HepG2 (cell line): ENCODE measurements around the gene CCDC9B. TPM values are rescaled to one million over a fixed set of nuclear protein-coding genes. Genes with fewer than 3 reads are reported as not detected.
A peak's percentile ranks its signal among the peaks of the same experiment; 100 is the strongest.

Source experiments
- ATAC-seq: fragments of 200-7000 bp; cut with Tn5 transposase; 3 replicates; pipeline ENCODE4 v1.9.1; 2020; ENCODE audit warnings: mild to moderate bottlenecking, moderate library complexity
- BruUV-seq: library from RNA; stranded (reverse); fragments of 400-500 nt; replicated peaks from 2 replicates; lab custom pipeline; 2021; lab: Mats Ljungman, UMichigan
- CTCF ChIA-PET: fragments of 300-600 bp; formaldehyde crosslinking; extraction: SDS; loops from one replicate; lab custom pipeline; 2021; ENCODE audit warnings: low total read pairs, inconsistent platforms, low intra/inter-chr PET ratio; lab: Yijun Ruan, JAX
- POLR2A ChIA-PET: fragments of 350-600 bp; sonication (Branson Sonifier 250); formaldehyde crosslinking; loops from one replicate; lab custom pipeline; 2020; ENCODE audit warnings: antibody characterized with exemption, inconsistent platforms; lab: Yijun Ruan, JAX
- DNase-seq: peaks from one replicate; pipeline ENCODE4 v3.0.0-alpha.2; 2015; ENCODE audit warnings: low spot score
- FAIRE-seq: peaks from 3 replicates; lab custom pipeline; 2011; peaks lifted over from hg19 to GRCh38; lab: Jason Lieb, UNC
- H2AFZ ChIP-seq: one replicate; pipeline ENCODE4 v1.6.1; 2011; ENCODE audit warnings: low read length, inconsistent platforms
- H3K27ac ChIP-seq: fragments of 300-600 bp; 3 replicates; pipeline ENCODE4 v1.8.0; 2011; ENCODE audit warnings: mixed run types, mild to moderate bottlenecking, mixed read lengths, low read length, inconsistent platforms; ENCODE audit not compliant: insufficient read depth; ENCODE audit errors: extremely low read length
- H3K27me3 ChIP-seq, 2 experiments: fragments of 200-600 bp in 1 of 2; 2 replicates in 1 of 2; 3 replicates in 1 of 2; pipeline versions ENCODE4 v1.6.0 to v1.8.0; 2011; ENCODE audit warnings: low read length in 2 of 2, mild to moderate bottlenecking in 2 of 2, moderate library complexity in 2 of 2, inconsistent platforms in 1 of 2; ENCODE audit not compliant: insufficient read depth in 2 of 2, control insufficient read depth in 1 of 2
- H3K36me3 ChIP-seq, 2 experiments: fragments of 200-600 bp in 1 of 2; replicated peaks in 1 of 2; 2 replicates in 1 of 2; 3 replicates in 1 of 2; pipeline versions ENCODE4 v1.5.1 to v1.8.0; 2011; ENCODE audit warnings: low read length in 2 of 2, inconsistent platforms in 1 of 2; ENCODE audit not compliant: insufficient read depth in 2 of 2, control insufficient read depth in 1 of 2
- H3K4me1 ChIP-seq: 2 replicates; pipeline ENCODE4 v1.5.1; 2012; ENCODE audit warnings: low read length, inconsistent platforms; ENCODE audit not compliant: insufficient read depth
- H3K4me2 ChIP-seq: 2 replicates; pipeline ENCODE4 v1.6.0; 2011; ENCODE audit warnings: low read depth, low read length, inconsistent platforms
- H3K4me3 ChIP-seq, 3 experiments: fragments of 200-600 bp in 1 of 3; sonication (generic), shearing (Covaris generic) in 1 of 3; replicated peaks in 1 of 3; 2 replicates each; pipeline ENCODE4 v1.5.1; 2011 to 2016; ENCODE audit warnings: low read length in 3 of 3, inconsistent platforms in 2 of 3, low read depth in 2 of 3, mild to moderate bottlenecking in 2 of 3, control low read depth in 1 of 3, mixed read lengths in 1 of 3; ENCODE audit not compliant: insufficient read depth in 1 of 3
- H3K79me2 ChIP-seq: one replicate; pipeline ENCODE4 v1.6.1; 2011; ENCODE audit warnings: low read length, inconsistent platforms; ENCODE audit not compliant: insufficient read depth
- H3K9ac ChIP-seq: 2 replicates; pipeline ENCODE4 v1.6.0; 2011; ENCODE audit warnings: mild to moderate bottlenecking, low read depth, low read length, inconsistent platforms; ENCODE audit not compliant: insufficient read depth
- H3K9me3 ChIP-seq: 2 replicates; pipeline ENCODE4 v1.5.1; 2012; ENCODE audit warnings: mild to moderate bottlenecking, low read length
- H4K20me1 ChIP-seq: 2 replicates; pipeline ENCODE4 v1.6.0; 2011; ENCODE audit warnings: inconsistent platforms, mild to moderate bottlenecking, low read length, moderate library complexity; ENCODE audit not compliant: insufficient read depth
- ZIK1 ChIP-seq: sonication (generic); formaldehyde crosslinking; IDR thresholded peaks from 2 replicates; pipeline ENCODE4 v1.5.0; 2020; ENCODE audit warnings: mild to moderate bottlenecking, low read depth, missing genetic modification reagents, borderline replicate concordance
- WGBS: methylation state at CpG from one replicate; pipeline ENCODE4 v1.1.6; 2017; ENCODE audit warnings: low lambda C conversion rate; 5-methylcytosine and 5-hydroxymethylcytosine counted together
- in situ Hi-C: cut with HindIII; loops from 2 replicates; pipeline ENCODE4 v1.10.0; 2017; ENCODE audit warnings: low pct_unique_long_range_greater_than_20kb; ENCODE audit not compliant: extremely low pct_ligation_motif_present
- intact Hi-C: fragments of 100-400 bp; cut with micrococcal nuclease; formaldehyde crosslinking; loops from one replicate; pipeline ENCODE4 v1.10.0; 2022; ENCODE audit not compliant: unreplicated experiment
- polyA plus RNA-seq, 8 experiments: library from polyadenylated mRNA; depleted of rRNA in 3 of 8; stranded (reverse) in 7 of 8; unstranded in 1 of 8; fragments of >200 nt; fragmentation: Illumina TruSeq in 4 of 8; extraction: Trizol in 4 of 8; gene quantifications; 2 replicates each; pipeline versions ENCODE4 v1.2.1 to v1.2.3, GENCODE V29; 2011 to 2016; ENCODE audit warnings: low read depth in 4 of 8, missing spikeins in 1 of 8, mixed read lengths in 1 of 8; ENCODE audit not compliant: insufficient read depth in 1 of 8
- total RNA-seq, 5 experiments: library from RNA; depleted of rRNA; stranded (reverse); fragments of >200 nt; fragmentation: Illumina TruSeq; extraction: Trizol; gene quantifications; 2 replicates each; pipeline ENCODE4 v1.2.3, GENCODE V29; 2016; ENCODE audit warnings: low read depth in 1 of 5
- TF ChIP-seq, protein P1 (sequence below): sonication (generic); formaldehyde crosslinking; IDR thresholded peaks from 2 replicates; pipeline ENCODE4 v1.5.1; 2020; ENCODE audit warnings: mild to moderate bottlenecking, missing genetic modification reagents, moderate library complexity

The CCDC9B gene
- total and polyA plus RNA-seq, 2 of the 13 experiments (the other 11 are each of a cell fraction or from before 2014, with no cell fraction given), result 0.98 to 1.6 TPM

DNA sequence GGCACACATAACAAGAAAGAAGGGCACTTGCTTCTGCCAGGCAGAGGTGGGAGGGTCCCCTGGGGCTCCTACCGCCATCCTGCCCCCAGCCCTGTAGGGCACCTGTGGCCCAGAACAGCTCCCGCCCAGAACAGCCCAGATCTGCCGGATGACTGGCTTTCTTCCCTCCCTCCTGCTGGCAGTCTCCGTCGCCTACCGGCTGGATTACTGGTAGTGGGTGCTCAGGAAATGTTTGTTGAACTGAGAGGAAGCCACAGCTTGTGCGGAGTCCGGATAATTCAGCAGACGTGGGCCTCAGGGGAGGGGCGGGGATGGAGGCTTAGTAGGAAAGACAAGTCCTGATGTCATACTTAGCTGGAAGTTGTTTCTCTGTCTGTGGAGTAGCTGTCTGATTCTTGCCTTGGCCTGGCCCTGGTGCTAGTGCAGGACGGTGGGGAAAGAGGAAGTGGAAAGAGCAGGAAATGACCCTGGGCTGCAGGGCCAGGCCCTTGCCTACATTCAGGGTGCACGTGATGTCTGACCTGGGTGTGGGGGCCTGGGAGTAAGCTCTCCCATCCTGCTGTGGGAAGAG is 6.7 kb downstream of the CCDC9B start:
- BruUV-seq, result no TSS peak
- Histone ChIP-seq H4K20me1 (peaks cover 4% of the 10 kb centered on the region; the same call in 1 of the 2 replicates), H3K36me3 (no peaks in the 10 kb centered on the region; a peak in 1 of 5 replicates), H3K4me3 (no peak overlapping the region), H3K79me2 (no peaks in the 10 kb centered on the region), H3K9me3 (no peaks in the 10 kb centered on the region), H3K27ac (no peak overlapping the region), H3K4me2 (peak overlapping the region; percentile 12; the same call in 1 of the 2 replicates), H3K27me3 (no peaks in the 10 kb centered on the region), H3K4me1 (peaks cover 22% of the 10 kb centered on the region), H3K9ac (no peak overlapping the region), H2AFZ (no peak overlapping the region)
- FAIRE-seq (no peak), DNase-seq (no peak), ATAC-seq (no peak)
- 57% methylated on average over 9 of the region's 12 CpGs for WGBS
- ChIA-PET POLR2A (interaction anchor here (0.8 to 1.3 kb wide), 2 partner anchors 9 to 11 kb away, joined by 3 read pairs; partner anchors contain the start of gene INAFM2), CTCF (no interaction called here)
- intact Hi-C loops, result no loop called here
- in situ Hi-C loops, result no loop called here
- TF ChIP-seq, protein P1, sequence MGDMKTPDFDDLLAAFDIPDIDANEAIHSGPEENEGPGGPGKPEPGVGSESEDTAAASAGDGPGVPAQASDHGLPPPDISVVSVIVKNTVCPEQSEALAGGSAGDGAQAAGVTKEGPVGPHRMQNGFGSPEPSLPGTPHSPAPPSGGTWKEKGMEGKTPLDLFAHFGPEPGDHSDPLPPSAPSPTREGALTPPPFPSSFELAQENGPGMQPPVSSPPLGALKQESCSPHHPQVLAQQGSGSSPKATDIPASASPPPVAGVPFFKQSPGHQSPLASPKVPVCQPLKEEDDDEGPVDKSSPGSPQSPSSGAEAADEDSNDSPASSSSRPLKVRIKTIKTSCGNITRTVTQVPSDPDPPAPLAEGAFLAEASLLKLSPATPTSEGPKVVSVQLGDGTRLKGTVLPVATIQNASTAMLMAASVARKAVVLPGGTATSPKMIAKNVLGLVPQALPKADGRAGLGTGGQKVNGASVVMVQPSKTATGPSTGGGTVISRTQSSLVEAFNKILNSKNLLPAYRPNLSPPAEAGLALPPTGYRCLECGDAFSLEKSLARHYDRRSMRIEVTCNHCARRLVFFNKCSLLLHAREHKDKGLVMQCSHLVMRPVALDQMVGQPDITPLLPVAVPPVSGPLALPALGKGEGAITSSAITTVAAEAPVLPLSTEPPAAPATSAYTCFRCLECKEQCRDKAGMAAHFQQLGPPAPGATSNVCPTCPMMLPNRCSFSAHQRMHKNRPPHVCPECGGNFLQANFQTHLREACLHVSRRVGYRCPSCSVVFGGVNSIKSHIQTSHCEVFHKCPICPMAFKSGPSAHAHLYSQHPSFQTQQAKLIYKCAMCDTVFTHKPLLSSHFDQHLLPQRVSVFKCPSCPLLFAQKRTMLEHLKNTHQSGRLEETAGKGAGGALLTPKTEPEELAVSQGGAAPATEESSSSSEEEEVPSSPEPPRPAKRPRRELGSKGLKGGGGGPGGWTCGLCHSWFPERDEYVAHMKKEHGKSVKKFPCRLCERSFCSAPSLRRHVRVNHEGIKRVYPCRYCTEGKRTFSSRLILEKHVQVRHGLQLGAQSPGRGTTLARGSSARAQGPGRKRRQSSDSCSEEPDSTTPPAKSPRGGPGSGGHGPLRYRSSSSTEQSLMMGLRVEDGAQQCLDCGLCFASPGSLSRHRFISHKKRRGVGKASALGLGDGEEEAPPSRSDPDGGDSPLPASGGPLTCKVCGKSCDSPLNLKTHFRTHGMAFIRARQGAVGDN (CRISPR knock-in tag), result peak; percentile 22; the same call in 1 of the 2 replicates
- TF ChIP-seq ZIK1 (CRISPR knock-in tag), result no peak
